Activated CD4-positive, CD25-positive, alpha-beta regulatory T cell treated with anti-CD3 and anti-CD28 coated beads, Interleukin-2, amount 50 U/mL, for 16 hours (primary cell): Measurements from ENCODE around the gene FLYWCH2.

ENCODE experiments used
- DNase-seq: peaks from one replicate; pipeline ENCODE4 v3.0.0-alpha.2; 2020; ENCODE audit warnings: low read depth, low spot score

The FLYWCH2 gene

GRCh38 chr16:2882650-2883457 lies at the start of gene FLYWCH2:
TSS of gene FLYWCH2 (plus strand) at chr16:2883215. CDS start at chr16:2896450, 13,235 bp downstream.
- DNase-seq: peak; percentile 99

- DNase-seq: no peak
These were observed 49.2 kb upstream of the FLYWCH2 start for GRCh38 chr16:2833776-2834175.

GRCh38 chr16:2834968-2835367 lies 48.0 kb upstream of the FLYWCH2 start:
- no peak for DNase-seq

GRCh38 chr16:2835638-2836493 lies 47.1 kb upstream of the FLYWCH2 start:
- no peak for DNase-seq

- DNase-seq: no peak
These were observed 46.1 kb upstream of the FLYWCH2 start for GRCh38 chr16:2836646-2837508.

- DNase-seq: no peak
These were observed 44.1 kb upstream of the FLYWCH2 start for GRCh38 chr16:2838928-2839327.

- no peak for DNase-seq
These were observed 43.2 kb upstream of the FLYWCH2 start for GRCh38 chr16:2839650-2840450.

- no peak for DNase-seq
These were observed 42.1 kb upstream of the FLYWCH2 start for GRCh38 chr16:2840914-2841313.

GRCh38 chr16:2841606-2842339 lies 41.2 kb upstream of the FLYWCH2 start:
- DNase-seq: no peak

- DNase-seq: peak; percentile 51
These were observed 40.5 kb upstream of the FLYWCH2 start for GRCh38 chr16:2842340-2843000.

- DNase-seq: no peak
These were observed 39.5 kb upstream of the FLYWCH2 start for GRCh38 chr16:2843526-2843925.

- DNase-seq: no peak
These were observed 37.9 kb upstream of the FLYWCH2 start for GRCh38 chr16:2845116-2845515.

GRCh38 chr16:2846511-2847310 lies 36.3 kb upstream of the FLYWCH2 start:
- DNase-seq: no peak

- no peak for DNase-seq
These were observed 33.9 kb upstream of the FLYWCH2 start for GRCh38 chr16:2848933-2849725.

- DNase-seq: no peak
These were observed 30.8 kb upstream of the FLYWCH2 start for GRCh38 chr16:2852003-2852730.

GRCh38 chr16:2852731-2853507 lies 30.1 kb upstream of the FLYWCH2 start:
- no peak for DNase-seq
